OCI-LY3 (cell line): ENCODE results near the gene ZNF106.

Experiments used
- EZH2phosphoT487 ChIP-seq: fragments of 200-600 bp; shearing (Covaris generic); IDR thresholded peaks from 2 replicates; pipeline ENCODE4 v1.6.1; 2018; ENCODE audit warnings: antibody characterized with exemption, mixed run types, low read depth
- TF ChIP-seq, protein P1 (sequence below): fragments of 200-600, 300-600 bp; sonication (generic); IDR thresholded peaks from 2 replicates; pipeline ENCODE4 v1.5.1; 2014; ENCODE audit warnings: antibody characterized with exemption, low read length, low read depth

DNA sequence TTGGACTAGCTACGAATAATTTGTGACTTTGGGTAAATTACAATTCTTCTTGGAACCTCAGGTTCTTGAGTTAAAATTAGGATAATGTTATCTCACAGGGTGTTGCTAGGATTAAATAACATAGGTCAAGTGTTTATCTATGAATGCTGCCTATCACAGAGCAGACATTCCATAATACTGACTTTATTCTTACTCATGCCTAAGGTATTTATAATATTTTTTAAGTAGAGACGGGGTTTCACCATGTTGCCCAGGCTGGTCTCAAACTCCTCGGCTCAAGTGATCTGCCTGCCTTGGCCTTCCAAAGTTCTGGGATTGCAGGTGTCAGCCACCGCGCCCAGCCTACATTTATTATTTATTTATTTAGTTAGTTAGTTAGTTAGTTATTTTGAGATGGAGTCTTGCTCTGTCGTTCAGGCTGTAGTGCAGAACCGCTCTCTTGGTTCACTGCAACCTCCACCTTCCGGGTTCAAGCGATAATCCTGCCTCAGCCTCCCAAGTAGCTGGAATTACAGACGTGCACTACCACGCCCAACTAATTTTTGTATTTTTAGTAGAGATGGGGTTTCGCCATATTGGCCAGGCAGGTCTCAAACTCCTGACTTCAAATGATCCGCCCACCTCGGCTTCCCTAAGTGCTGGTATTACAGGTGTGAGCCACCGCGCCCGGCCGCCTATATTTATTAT, 741 bp upstream of the ZNF106 start:
- TF ChIP-seq EZH2phosphoT487 = no peak
- TF ChIP-seq, protein P1, sequence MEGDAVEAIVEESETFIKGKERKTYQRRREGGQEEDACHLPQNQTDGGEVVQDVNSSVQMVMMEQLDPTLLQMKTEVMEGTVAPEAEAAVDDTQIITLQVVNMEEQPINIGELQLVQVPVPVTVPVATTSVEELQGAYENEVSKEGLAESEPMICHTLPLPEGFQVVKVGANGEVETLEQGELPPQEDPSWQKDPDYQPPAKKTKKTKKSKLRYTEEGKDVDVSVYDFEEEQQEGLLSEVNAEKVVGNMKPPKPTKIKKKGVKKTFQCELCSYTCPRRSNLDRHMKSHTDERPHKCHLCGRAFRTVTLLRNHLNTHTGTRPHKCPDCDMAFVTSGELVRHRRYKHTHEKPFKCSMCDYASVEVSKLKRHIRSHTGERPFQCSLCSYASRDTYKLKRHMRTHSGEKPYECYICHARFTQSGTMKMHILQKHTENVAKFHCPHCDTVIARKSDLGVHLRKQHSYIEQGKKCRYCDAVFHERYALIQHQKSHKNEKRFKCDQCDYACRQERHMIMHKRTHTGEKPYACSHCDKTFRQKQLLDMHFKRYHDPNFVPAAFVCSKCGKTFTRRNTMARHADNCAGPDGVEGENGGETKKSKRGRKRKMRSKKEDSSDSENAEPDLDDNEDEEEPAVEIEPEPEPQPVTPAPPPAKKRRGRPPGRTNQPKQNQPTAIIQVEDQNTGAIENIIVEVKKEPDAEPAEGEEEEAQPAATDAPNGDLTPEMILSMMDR = no peak
